Measurements from ENCODE around the gene CRIP1. TPM values are rescaled to one million over a fixed set of nuclear protein-coding genes. Genes with fewer than 3 reads are reported as not detected.

The CRIP1 gene
- total and polyA plus RNA-seq, 5 donors from 2014 or later, result 558 to 2,243 (median 1,172) TPM

- Mint-ChIP-seq H3K9me3 (peaks cover 0 to 3% (median 0%) of the 10 kb centered on the region in 7 donors), H3K27ac (no peak overlapping the region), H3K36me3 (no peaks in the 10 kb centered on the region), H3K4me3 (peak overlapping the region in 2 of 4 donors; percentile 29 to 61), H3K4me1 (peaks cover 0 to 19% (median 2%) of the 10 kb centered on the region in 4 donors), H3K27me3 (peaks cover 24% of the 10 kb centered on the region)
- DNase-seq (no peak), ATAC-seq (ENCODE audit: low read depth in 2 of 2) (no peak)
- Histone ChIP-seq H3K36me3 (ENCODE audit: control insufficient read depth, insufficient read depth, low read length) (no peaks in the 10 kb centered on the region), H3K27ac (ENCODE audit: insufficient read depth, low read length, poor library complexity, severe bottlenecking) (no peak overlapping the region), H3K27me3 (ENCODE audit: control insufficient read depth, insufficient read depth, low read length) (no peaks in the 10 kb centered on the region), H3K9me3 (ENCODE audit: control insufficient read depth in 2 of 2, low read length in 2 of 2) (no peaks in the 10 kb centered on the region), H3K4me1 (ENCODE audit: control insufficient read depth, insufficient read depth, low read length, poor library complexity, severe bottlenecking) (peaks cover 33% of the 10 kb centered on the region), H3K4me3 (ENCODE audit: low read depth, low read length) (no peak overlapping the region)
Measured at GRCh38 chr14:105531894-105532623, 45.4 kb downstream of the CRIP1 start.

DNA sequence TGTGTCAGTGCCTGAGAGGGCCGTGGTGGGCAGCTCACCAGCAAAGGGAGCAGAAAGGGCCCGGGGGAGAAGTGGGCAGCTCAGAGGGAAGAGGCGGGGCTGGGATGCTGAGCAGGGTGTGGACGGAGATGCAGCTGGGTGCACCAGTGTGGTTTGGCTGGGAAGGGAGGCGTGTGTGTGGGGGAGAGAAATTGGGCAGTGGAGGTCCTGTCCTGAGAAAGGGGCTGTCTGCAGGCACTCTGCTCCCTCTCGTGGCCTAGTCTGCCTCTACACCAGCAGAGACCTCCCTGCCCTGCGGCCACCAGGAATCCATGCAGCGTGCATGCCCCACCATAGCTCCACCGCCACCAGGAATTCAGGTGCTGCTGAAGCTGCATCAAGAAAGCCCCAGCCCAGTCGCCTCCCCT, 46.1 kb downstream of the CRIP1 start:
- H3K4me1 ChIP-seq (ENCODE audit: control insufficient read depth, insufficient read depth, low read length, poor library complexity, severe bottlenecking), result peaks cover 28% of the 10 kb centered on the region
- no peak overlapping the region for H3K27ac ChIP-seq (ENCODE audit: insufficient read depth, low read length, poor library complexity, severe bottlenecking)
- Mint-ChIP-seq H3K4me1 (peaks cover 0 to 13% (median 0%) of the 10 kb centered on the region in 4 donors), H3K4me3 (no peak overlapping the region), H3K36me3 (no peaks in the 10 kb centered on the region), H3K27ac (peak overlapping the region in 1 of 3 donors; percentile 68), H3K27me3 (peaks cover 17% of the 10 kb centered on the region), H3K9me3 (peaks cover 0 to 3% (median 0%) of the 10 kb centered on the region in 7 donors)
- ATAC-seq (ENCODE audit: low read depth in 2 of 2) (no peak), DNase-seq (no peak)
- H3K27me3 ChIP-seq (ENCODE audit: control insufficient read depth, insufficient read depth, low read length), result no peaks in the 10 kb centered on the region
- no peaks in the 10 kb centered on the region for H3K36me3 ChIP-seq (ENCODE audit: control insufficient read depth, insufficient read depth, low read length)
- no peak overlapping the region for H3K4me3 ChIP-seq (ENCODE audit: low read depth, low read length)
- H3K9me3 ChIP-seq (ENCODE audit: control insufficient read depth in 2 of 2, low read length in 2 of 2), result no peaks in the 10 kb centered on the region

DNA sequence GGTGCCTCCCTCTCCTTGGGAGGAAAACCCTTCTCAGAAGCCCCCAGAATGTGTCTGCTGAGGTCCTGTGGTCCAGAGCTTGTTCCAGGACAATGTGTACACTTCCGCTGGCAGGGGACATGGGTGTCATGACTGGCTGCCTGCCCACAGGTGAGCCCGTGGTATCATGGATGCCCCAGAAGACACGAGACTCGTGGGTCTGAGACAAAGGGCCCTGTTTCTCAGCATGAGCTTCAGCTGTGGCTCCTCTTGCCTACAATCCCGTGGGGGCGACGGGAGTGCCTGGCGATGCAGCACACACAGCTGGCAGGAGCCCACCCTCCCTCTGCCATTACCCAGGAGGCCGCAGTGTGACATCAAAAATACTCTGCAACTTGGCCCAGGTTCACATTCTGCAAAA, 46.7 kb downstream of the CRIP1 start:
- Histone ChIP-seq H3K36me3 (ENCODE audit: control insufficient read depth, insufficient read depth, low read length) (no peaks in the 10 kb centered on the region), H3K27me3 (ENCODE audit: control insufficient read depth, insufficient read depth, low read length) (no peaks in the 10 kb centered on the region), H3K4me1 (ENCODE audit: control insufficient read depth, insufficient read depth, low read length, poor library complexity, severe bottlenecking) (peaks cover 26% of the 10 kb centered on the region), H3K9me3 (ENCODE audit: control insufficient read depth in 2 of 2, low read length in 2 of 2) (no peaks in the 10 kb centered on the region), H3K4me3 (ENCODE audit: low read depth, low read length) (no peak overlapping the region), H3K27ac (ENCODE audit: insufficient read depth, low read length, poor library complexity, severe bottlenecking) (no peak overlapping the region)
- H3K4me1 Mint-ChIP-seq, result peaks cover 0 to 13% (median 0%) of the 10 kb centered on the region in 4 donors
- no peak for ATAC-seq (ENCODE audit: low read depth in 2 of 2)
- H3K27me3 Mint-ChIP-seq, result peaks cover 15% of the 10 kb centered on the region
- no peak for DNase-seq
- H3K27ac Mint-ChIP-seq, result no peak overlapping the region
- H3K9me3 Mint-ChIP-seq, result peaks cover 0 to 3% (median 0%) of the 10 kb centered on the region in 7 donors
- H3K4me3 Mint-ChIP-seq, result peak overlapping the region in 1 of 4 donors; percentile 23
- H3K36me3 Mint-ChIP-seq, result no peaks in the 10 kb centered on the region

DNA sequence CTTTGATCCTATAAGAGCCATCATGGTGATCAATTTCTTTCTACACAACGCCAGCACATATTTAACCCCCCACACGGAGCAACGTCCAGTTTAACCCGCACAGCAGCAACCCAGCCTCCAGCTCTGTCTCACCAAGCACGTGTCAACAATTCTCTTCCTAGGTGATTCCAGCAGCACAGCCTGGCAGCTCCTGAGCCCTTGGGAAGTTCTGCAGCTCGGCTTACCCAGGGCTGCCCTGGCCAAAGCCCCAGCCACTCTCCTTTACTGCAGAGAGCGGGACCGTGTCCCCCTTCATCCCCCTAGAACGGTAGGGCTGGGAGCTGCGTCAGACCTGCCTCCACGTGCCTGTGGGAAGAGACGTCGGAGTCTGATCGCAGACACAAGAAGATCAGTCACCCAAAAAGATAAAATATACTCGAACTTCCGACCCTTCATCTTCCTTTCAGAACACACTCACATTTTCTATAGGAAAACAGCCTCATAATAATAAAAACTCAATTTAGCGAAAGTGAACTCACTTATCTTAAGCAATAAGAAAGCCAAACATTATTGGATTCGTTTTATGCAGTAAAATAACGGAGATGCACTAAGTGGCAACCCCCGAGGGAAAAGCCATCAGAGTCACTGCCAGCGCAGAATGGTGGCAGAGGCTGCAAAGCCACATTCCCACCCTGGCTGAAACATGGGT, 47.3 kb downstream of the CRIP1 start:
- DNase-seq (no peak), ATAC-seq (ENCODE audit: low read depth in 2 of 2) (no peak)
- Histone ChIP-seq H3K36me3 (ENCODE audit: control insufficient read depth, insufficient read depth, low read length) (no peaks in the 10 kb centered on the region), H3K27me3 (ENCODE audit: control insufficient read depth, insufficient read depth, low read length) (no peaks in the 10 kb centered on the region), H3K4me3 (ENCODE audit: low read depth, low read length) (no peak overlapping the region), H3K9me3 (ENCODE audit: control insufficient read depth in 2 of 2, low read length in 2 of 2) (no peaks in the 10 kb centered on the region), H3K4me1 (ENCODE audit: control insufficient read depth, insufficient read depth, low read length, poor library complexity, severe bottlenecking) (peaks cover 21% of the 10 kb centered on the region), H3K27ac (ENCODE audit: insufficient read depth, low read length, poor library complexity, severe bottlenecking) (no peak overlapping the region)
- H3K9me3 Mint-ChIP-seq, result peaks cover 0 to 3% (median 0%) of the 10 kb centered on the region in 7 donors
- H3K27ac Mint-ChIP-seq, result no peak overlapping the region
- peak overlapping the region in 1 of 4 donors; percentile 76 for H3K4me3 Mint-ChIP-seq
- no peaks in the 10 kb centered on the region for H3K36me3 Mint-ChIP-seq
- peaks cover 16% of the 10 kb centered on the region for H3K27me3 Mint-ChIP-seq
- H3K4me1 Mint-ChIP-seq, result peaks cover 0 to 10% (median 0%) of the 10 kb centered on the region in 4 donors

GRCh38 chr14:105534586-105534985, 47.9 kb downstream of the CRIP1 start:
- no peak overlapping the region for H3K27ac ChIP-seq (ENCODE audit: insufficient read depth, low read length, poor library complexity, severe bottlenecking)
- H3K9me3 ChIP-seq (ENCODE audit: control insufficient read depth in 2 of 2, low read length in 2 of 2), result no peaks in the 10 kb centered on the region
- Mint-ChIP-seq H3K4me3 (peak overlapping the region in 1 of 4 donors; percentile 21), H3K36me3 (no peaks in the 10 kb centered on the region), H3K27me3 (peaks cover 18% of the 10 kb centered on the region), H3K4me1 (peaks cover 0 to 7% (median 0%) of the 10 kb centered on the region in 4 donors), H3K9me3 (peaks cover 0 to 3% (median 0%) of the 10 kb centered on the region in 7 donors), H3K27ac (no peak overlapping the region)
- no peak for ATAC-seq (ENCODE audit: low read depth in 2 of 2)
- H3K4me3 ChIP-seq (ENCODE audit: low read depth, low read length), result no peak overlapping the region
- no peak for DNase-seq
- H3K4me1 ChIP-seq (ENCODE audit: control insufficient read depth, insufficient read depth, low read length, poor library complexity, severe bottlenecking), result peaks cover 14% of the 10 kb centered on the region
- H3K27me3 ChIP-seq (ENCODE audit: control insufficient read depth, insufficient read depth, low read length), result no peaks in the 10 kb centered on the region
- H3K36me3 ChIP-seq (ENCODE audit: control insufficient read depth, insufficient read depth, low read length), result no peaks in the 10 kb centered on the region

DNA sequence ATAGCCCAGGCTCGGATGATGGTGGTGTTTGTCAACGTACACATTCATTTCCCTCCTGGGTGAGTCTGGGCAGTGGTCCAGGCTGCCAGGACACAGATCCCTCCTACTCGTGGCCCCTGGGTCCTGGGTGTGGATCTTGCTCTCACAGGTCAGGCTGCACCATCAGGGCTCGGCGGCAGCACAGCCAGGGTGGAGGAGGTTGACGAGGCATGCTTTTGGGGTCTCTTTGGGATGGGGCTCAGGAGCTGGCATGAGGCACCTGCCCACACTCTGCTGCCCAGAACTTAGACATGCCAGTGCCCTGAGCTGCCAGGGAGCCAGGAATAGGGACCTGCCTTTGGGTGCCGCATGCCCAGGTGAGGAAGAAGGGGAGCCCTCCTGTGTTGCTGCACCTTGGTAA, 49.4 kb downstream of the CRIP1 start:
- peaks cover 13% of the 10 kb centered on the region for H3K27me3 Mint-ChIP-seq
- H3K27me3 ChIP-seq (ENCODE audit: control insufficient read depth, insufficient read depth, low read length), result no peaks in the 10 kb centered on the region
- H3K4me1 ChIP-seq (ENCODE audit: control insufficient read depth, insufficient read depth, low read length, poor library complexity, severe bottlenecking), result peaks cover 6% of the 10 kb centered on the region
- H3K27ac Mint-ChIP-seq, result no peak overlapping the region
- no peaks in the 10 kb centered on the region for H3K36me3 Mint-ChIP-seq
- no peak for ATAC-seq (ENCODE audit: low read depth in 2 of 2)
- H3K4me3 Mint-ChIP-seq, result no peak overlapping the region
- no peak overlapping the region for H3K27ac ChIP-seq (ENCODE audit: insufficient read depth, low read length, poor library complexity, severe bottlenecking)
- peaks cover 0 to 7% (median 0%) of the 10 kb centered on the region in 4 donors for H3K4me1 Mint-ChIP-seq
- no peak for DNase-seq
- H3K9me3 ChIP-seq (ENCODE audit: control insufficient read depth in 2 of 2, low read length in 2 of 2), result no peaks in the 10 kb centered on the region
- no peaks in the 10 kb centered on the region for H3K36me3 ChIP-seq (ENCODE audit: control insufficient read depth, insufficient read depth, low read length)
- no peak overlapping the region for H3K4me3 ChIP-seq (ENCODE audit: low read depth, low read length)
- H3K9me3 Mint-ChIP-seq, result peaks cover 0 to 1% (median 0%) of the 10 kb centered on the region in 7 donors

DNA sequence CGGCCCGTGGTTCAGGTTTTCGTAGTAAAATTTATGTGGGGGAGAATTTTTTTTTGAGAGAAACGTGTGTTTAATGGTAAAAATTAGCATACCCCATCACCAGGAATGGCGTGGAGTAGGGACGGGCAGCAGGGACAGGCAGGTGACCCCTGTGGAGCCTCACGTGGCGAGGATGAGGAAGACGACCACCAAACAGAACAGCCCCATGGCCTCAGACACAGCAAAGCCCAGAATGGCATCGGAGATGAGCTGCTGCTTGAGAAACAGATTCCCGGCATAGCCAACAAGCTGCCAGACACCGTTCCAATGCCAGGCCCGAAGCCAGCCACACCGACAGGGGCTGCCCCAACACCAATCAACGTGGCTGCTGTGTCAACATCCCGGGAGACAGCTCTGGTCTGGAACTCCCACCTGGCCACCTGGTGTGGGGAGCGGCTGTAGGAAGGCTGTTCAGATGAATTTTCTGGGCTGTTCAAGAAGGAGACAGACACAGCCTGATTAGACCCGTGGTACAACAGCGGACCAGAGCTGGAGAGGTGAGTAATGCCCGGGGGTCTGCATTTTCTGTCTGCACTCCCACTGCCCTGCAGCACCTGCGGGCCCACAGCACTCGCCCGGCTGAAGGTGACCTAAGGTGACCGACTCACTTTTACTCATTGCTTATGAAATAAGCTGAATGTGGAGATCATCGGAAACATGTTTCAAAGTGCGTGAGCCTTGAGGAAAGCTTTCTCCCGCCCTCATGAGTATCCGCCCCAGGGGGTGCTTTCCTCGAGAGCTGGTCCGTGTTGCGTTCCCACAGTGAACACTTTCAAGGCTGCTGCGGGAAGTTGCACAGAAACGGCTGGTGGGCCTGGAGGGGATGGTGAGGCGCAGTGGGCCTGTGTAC, 50.2 kb downstream of the CRIP1 start:
- Mint-ChIP-seq H3K27me3 (peaks cover 13% of the 10 kb centered on the region), H3K4me3 (no peak overlapping the region), H3K27ac (peak overlapping the region in 1 of 3 donors; percentile 25), H3K9me3 (peaks cover 0 to 2% (median 0%) of the 10 kb centered on the region in 7 donors), H3K4me1 (peaks cover 0 to 6% (median 0%) of the 10 kb centered on the region in 4 donors), H3K36me3 (no peaks in the 10 kb centered on the region)
- Histone ChIP-seq H3K4me1 (ENCODE audit: control insufficient read depth, insufficient read depth, low read length, poor library complexity, severe bottlenecking) (peaks cover 6% of the 10 kb centered on the region), H3K27me3 (ENCODE audit: control insufficient read depth, insufficient read depth, low read length) (no peaks in the 10 kb centered on the region), H3K4me3 (ENCODE audit: low read depth, low read length) (no peak overlapping the region), H3K9me3 (ENCODE audit: control insufficient read depth in 2 of 2, low read length in 2 of 2) (no peaks in the 10 kb centered on the region), H3K27ac (ENCODE audit: insufficient read depth, low read length, poor library complexity, severe bottlenecking) (no peak overlapping the region), H3K36me3 (ENCODE audit: control insufficient read depth, insufficient read depth, low read length) (no peaks in the 10 kb centered on the region)
- ATAC-seq (ENCODE audit: low read depth in 2 of 2), result no peak
- no peak for DNase-seq

Measured in CD4-positive, CD25-positive, alpha-beta regulatory T cell (primary cell).